Neuronal stem cell (in vitro differentiated cells): ENCODE results near the gene ATR. TPM values are rescaled to one million over a fixed set of nuclear protein-coding genes. Genes with fewer than 3 reads are reported as not detected.

ENCODE experiments used
- DNase-seq: peaks from one replicate; pipeline ENCODE4 v3.0.0-alpha.2; 2013; ENCODE audit warnings: low spot score
- H2AFZ ChIP-seq: one replicate; pipeline ENCODE4 v1.6.1; 2013; ENCODE audit warnings: mild to moderate bottlenecking, low read length, inconsistent platforms
- H2AK5ac ChIP-seq: 2 replicates; pipeline ENCODE4 v1.6.1; 2013; ENCODE audit warnings: low read depth, mild to moderate bottlenecking, inconsistent platforms, low read length, moderate library complexity, mixed read lengths
- H2BK120ac ChIP-seq: 2 replicates; pipeline ENCODE4 v1.6.1; 2013; ENCODE audit warnings: low read depth, mild to moderate bottlenecking, inconsistent platforms, low read length, moderate library complexity, mixed read lengths
- H2BK12ac ChIP-seq: one replicate; pipeline ENCODE4 v1.6.1; 2013; ENCODE audit warnings: low read length, inconsistent platforms
- H2BK15ac ChIP-seq: 2 replicates; pipeline ENCODE4 v1.6.1; 2013; ENCODE audit warnings: mild to moderate bottlenecking, low read length, inconsistent platforms, mixed read lengths
- H2BK5ac ChIP-seq: one replicate; pipeline ENCODE4 v1.6.1; 2013; ENCODE audit warnings: inconsistent platforms, mild to moderate bottlenecking, low read length, moderate library complexity
- H3K14ac ChIP-seq: one replicate; pipeline ENCODE4 v1.6.1; 2013; ENCODE audit warnings: low read length, inconsistent platforms
- H3K18ac ChIP-seq: 2 replicates; pipeline ENCODE4 v1.6.1; 2013; ENCODE audit warnings: low read length, inconsistent platforms
- H3K23ac ChIP-seq: 2 replicates; pipeline ENCODE4 v1.6.1; 2013; ENCODE audit warnings: low read depth, mild to moderate bottlenecking, mixed read lengths, low read length, inconsistent platforms; ENCODE audit not compliant: poor library complexity
- H3K27ac ChIP-seq: replicated peaks from 3 replicates; pipeline ENCODE4 v1.5.1; 2013; ENCODE audit warnings: low read length, inconsistent platforms
- H3K27me3 ChIP-seq, 3 experiments: 2 replicates each; pipeline ENCODE4 v1.6.1; 2013; ENCODE audit warnings: low read length in 3 of 3, mild to moderate bottlenecking in 2 of 3, inconsistent platforms in 1 of 3, low read depth in 1 of 3, mixed read lengths in 1 of 3, moderate library complexity in 1 of 3; ENCODE audit not compliant: control insufficient read depth in 3 of 3, insufficient read depth in 3 of 3
- H3K36me3 ChIP-seq, 2 donors: replicated peaks in 1 of 2; 2 replicates each; pipeline ENCODE4 v1.6.1; 2013; ENCODE audit warnings: low read length in 2 of 2; ENCODE audit not compliant: control insufficient read depth in 2 of 2, insufficient read depth in 2 of 2
- H3K4ac ChIP-seq: 2 replicates; pipeline ENCODE4 v1.6.1; 2013; ENCODE audit warnings: inconsistent platforms, mild to moderate bottlenecking, low read length, moderate library complexity
- H3K4me1 ChIP-seq, 2 donors: 1 replicate in 1 of 2; 2 replicates in 1 of 2; pipeline ENCODE4 v1.6.1; 2013; ENCODE audit warnings: low read length in 2 of 2, low read depth in 1 of 2; ENCODE audit not compliant: control insufficient read depth in 2 of 2, insufficient read depth in 1 of 2
- H3K4me2 ChIP-seq: one replicate; pipeline ENCODE4 v1.6.1; 2013; ENCODE audit warnings: mild to moderate bottlenecking, low read length, inconsistent platforms; ENCODE audit not compliant: insufficient read depth, poor library complexity, severe bottlenecking
- H3K4me3 ChIP-seq, 2 donors: 2 replicates each; pipeline ENCODE4 v1.5.1; 2013; ENCODE audit warnings: low read length in 2 of 2, mild to moderate bottlenecking in 2 of 2, inconsistent platforms in 1 of 2, moderate library complexity in 1 of 2
- H3K79me1 ChIP-seq: one replicate; pipeline ENCODE4 v1.6.1; 2013; ENCODE audit warnings: low read depth, mild to moderate bottlenecking, inconsistent platforms, low read length, moderate library complexity
- H3K9ac ChIP-seq: one replicate; pipeline ENCODE4 v1.6.1; 2013; ENCODE audit warnings: mild to moderate bottlenecking, low read depth, low read length, inconsistent platforms; ENCODE audit not compliant: poor library complexity
- H3K9me3 ChIP-seq, 2 donors: replicated peaks in 1 of 2; 2 replicates each; pipeline versions ENCODE3 to v1.6.1; 2013; ENCODE audit warnings: low read length in 2 of 2, mild to moderate bottlenecking in 2 of 2, inconsistent platforms in 1 of 2, low read depth in 1 of 2, mixed read lengths in 1 of 2, moderate library complexity in 1 of 2; ENCODE audit not compliant: control insufficient read depth in 2 of 2, insufficient read depth in 1 of 2
- H4K8ac ChIP-seq: one replicate; pipeline ENCODE4 v1.6.1; 2013; ENCODE audit warnings: low read depth, mild to moderate bottlenecking, inconsistent platforms, low read length, moderate library complexity
- H4K91ac ChIP-seq: one replicate; pipeline ENCODE4 v1.6.1; 2013; ENCODE audit warnings: low read length, low read depth, mild to moderate bottlenecking, inconsistent platforms; ENCODE audit not compliant: poor library complexity
- WGBS, 2 donors: extraction: QIAGEN DNeasy Blood & Tissue Kit; methylation state at CpG; one replicate each; pipeline ENCODE4 v1.1.7; 2013; ENCODE audit warnings: missing lambda C conversion rate in 2 of 2, mixed read lengths in 1 of 2; ENCODE audit not compliant: insufficient read length in 2 of 2, insufficient replicate concordance in 1 of 2; ENCODE audit errors: extremely low coverage in 2 of 2; 5-methylcytosine and 5-hydroxymethylcytosine counted together
- polyA plus RNA-seq, 2 experiments: library from polyadenylated mRNA; stranded (reverse); fragments of 200-250 nt; gene quantifications; one replicate each; pipeline ENCODE4 v1.2.3, GENCODE V29; 2013

The ATR gene
- 10.3 TPM for polyA plus RNA-seq (2013, experiment 1 of 2)
- polyA plus RNA-seq (2013, experiment 2 of 2): 10.8 TPM

DNA sequence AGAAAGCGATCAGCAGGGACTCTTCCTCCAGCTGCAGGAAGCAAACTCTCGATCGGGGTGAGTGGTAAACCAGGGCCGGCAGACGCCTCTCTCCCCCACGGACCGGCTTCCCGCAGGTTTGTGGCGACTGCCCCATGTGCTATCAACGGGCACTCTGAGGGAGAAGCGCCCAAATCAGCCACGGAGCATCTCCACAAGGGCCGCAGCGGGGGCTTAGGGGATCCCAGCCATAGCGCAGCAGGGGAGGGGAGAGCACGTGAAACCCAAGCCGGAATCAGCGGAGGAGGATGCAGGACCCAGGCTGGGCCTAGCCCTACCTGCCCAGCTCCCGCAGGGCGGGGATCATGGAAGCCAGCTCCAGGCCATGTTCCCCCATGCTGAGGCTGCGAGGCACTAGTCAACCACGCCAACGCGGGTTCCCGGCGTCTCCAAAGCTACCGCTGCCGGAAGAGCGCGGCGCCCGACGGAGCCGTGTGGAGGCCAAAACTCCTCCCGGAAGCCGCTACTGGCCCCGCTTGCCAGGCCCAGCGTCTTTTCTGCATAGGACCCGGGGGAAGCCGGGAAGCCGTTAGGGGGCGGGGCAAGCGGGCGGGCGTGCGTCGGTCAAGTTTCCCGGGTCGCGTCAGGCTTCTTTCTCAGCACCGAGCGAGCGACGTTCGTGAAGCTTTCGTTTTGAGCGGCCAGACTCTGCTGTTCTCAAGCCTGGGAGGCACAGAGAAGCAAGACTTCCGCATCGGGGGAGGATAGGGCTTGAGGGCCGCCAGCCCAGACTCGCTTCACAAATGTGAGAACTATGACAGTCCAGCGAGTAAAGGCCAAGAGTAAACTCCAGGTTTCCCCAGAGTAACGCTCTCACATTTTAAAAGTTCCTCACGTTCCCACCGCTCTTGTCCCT, at the start of gene ATR:
TSS of gene ATR (minus strand) at position 405 of the 895 bp plus-strand sequence. CDS start at position 376, 29 bp downstream.
- no CpG with 5 or more reads among the region's 65 CpGs for WGBS, 2 donors
- H2BK15ac ChIP-seq: no peak within 1 kb of the TSS
- H3K9ac ChIP-seq: peak within 1 kb of the TSS; percentile 91
- no peaks in the 10 kb centered on the region for H3K27me3 ChIP-seq
- peak within 1 kb of the TSS; percentile 89 for H2AFZ ChIP-seq
- H3K79me1 ChIP-seq: no peaks in the 10 kb centered on the region
- H3K4me1 ChIP-seq: peaks cover 0 to 5% of the 10 kb centered on the region in 2 donors
- H2BK12ac ChIP-seq: no peak within 1 kb of the TSS
- H2BK5ac ChIP-seq: no peak within 1 kb of the TSS
- H3K9me3 ChIP-seq: no peaks in the 10 kb centered on the region
- no peak within 1 kb of the TSS for H2AK5ac ChIP-seq
- peak within 1 kb of the TSS; percentile 32 for H3K27ac ChIP-seq
- H3K18ac ChIP-seq: peak within 1 kb of the TSS; percentile 94
- H3K4me2 ChIP-seq: peak within 1 kb of the TSS; percentile 80
- peak within 1 kb of the TSS; percentile 81 to 95 for H3K4me3 ChIP-seq
- peak within 1 kb of the TSS; percentile 30 for H3K4ac ChIP-seq
- no peak within 1 kb of the TSS for H4K8ac ChIP-seq
- no peak within 1 kb of the TSS for H3K14ac ChIP-seq
- H2BK120ac ChIP-seq: no peak within 1 kb of the TSS
- H3K23ac ChIP-seq: peak within 1 kb of the TSS; percentile 94
- DNase-seq: peak; percentile 88
- H3K36me3 ChIP-seq: peaks cover 0 to 7% of the 10 kb centered on the region in 2 donors
- H4K91ac ChIP-seq: no peak within 1 kb of the TSS

DNA sequence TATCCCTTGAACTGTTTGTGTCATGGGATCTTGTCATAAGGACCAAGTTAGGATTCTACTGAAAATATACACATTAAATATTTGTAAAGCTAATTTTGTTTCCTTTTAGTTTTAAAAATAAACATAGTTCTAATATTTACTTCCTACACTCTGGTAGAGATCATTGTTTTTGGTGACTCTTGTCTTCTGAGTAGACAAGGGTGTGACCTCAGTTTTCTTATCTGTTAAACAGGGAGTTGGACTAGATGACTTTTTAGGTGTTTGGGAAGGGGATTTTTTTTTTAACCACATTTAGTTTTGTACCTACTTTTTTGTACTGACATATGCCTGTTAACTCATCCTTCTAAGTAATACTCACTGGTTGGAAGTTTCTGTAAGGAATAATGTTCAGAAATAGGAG, 48.4 kb upstream of the ATR start:
- Histone ChIP-seq H3K18ac (no peak overlapping the region), H2BK15ac (no peak overlapping the region), H3K14ac (no peak overlapping the region), H4K91ac (no peak overlapping the region), H3K9me3 (no peaks in the 10 kb centered on the region), H3K9ac (no peak overlapping the region), H3K79me1 (no peaks in the 10 kb centered on the region), H3K27ac (no peak overlapping the region), H3K36me3 (no peaks in the 10 kb centered on the region), H2AK5ac (no peak overlapping the region), H2BK5ac (no peak overlapping the region), H3K4me2 (no peak overlapping the region), H3K27me3 (no peaks in the 10 kb centered on the region), H2BK12ac (no peak overlapping the region), H2AFZ (no peak overlapping the region), H3K4me1 (no peaks in the 10 kb centered on the region), H3K4me3 (no peak overlapping the region), H2BK120ac (no peak overlapping the region), H3K23ac (no peak overlapping the region), H3K4ac (no peak overlapping the region), H4K8ac (no peak overlapping the region)
- DNase-seq: no peak

DNA sequence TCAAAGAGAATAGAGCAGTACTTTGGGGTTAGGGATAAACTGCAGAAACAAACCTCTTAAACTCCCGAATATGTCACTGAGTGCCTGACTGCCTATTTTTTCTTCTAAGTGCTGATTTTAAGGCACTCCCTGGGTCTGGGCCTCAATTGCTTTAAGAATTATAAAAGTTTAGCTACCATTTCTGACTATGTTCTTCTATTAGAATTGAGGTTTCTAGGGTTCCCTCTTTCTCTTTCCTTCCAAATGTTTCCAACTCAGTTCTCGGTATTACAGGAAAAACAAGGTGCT, 46.6 kb upstream of the ATR start:
- no peak overlapping the region for H2BK12ac ChIP-seq
- DNase-seq: no peak
- H3K14ac ChIP-seq: no peak overlapping the region
- no peak overlapping the region for H2BK5ac ChIP-seq
- H2BK15ac ChIP-seq: no peak overlapping the region
- no peak overlapping the region for H2AFZ ChIP-seq
- no peaks in the 10 kb centered on the region for H3K4me1 ChIP-seq
- H3K36me3 ChIP-seq: no peaks in the 10 kb centered on the region
- H2BK120ac ChIP-seq: no peak overlapping the region
- no peak overlapping the region for H4K8ac ChIP-seq
- H4K91ac ChIP-seq: no peak overlapping the region
- no peak overlapping the region for H2AK5ac ChIP-seq
- H3K4me2 ChIP-seq: no peak overlapping the region
- no peak overlapping the region for H3K4ac ChIP-seq
- H3K23ac ChIP-seq: no peak overlapping the region
- H3K18ac ChIP-seq: no peak overlapping the region
- no peaks in the 10 kb centered on the region for H3K27me3 ChIP-seq
- H3K9ac ChIP-seq: no peak overlapping the region
- no peak overlapping the region for H3K27ac ChIP-seq
- no peak overlapping the region for H3K4me3 ChIP-seq
- no peaks in the 10 kb centered on the region for H3K9me3 ChIP-seq
- no peaks in the 10 kb centered on the region for H3K79me1 ChIP-seq
- no CpG with 5 or more reads among the region's 2 CpGs for WGBS, 2 donors

DNA sequence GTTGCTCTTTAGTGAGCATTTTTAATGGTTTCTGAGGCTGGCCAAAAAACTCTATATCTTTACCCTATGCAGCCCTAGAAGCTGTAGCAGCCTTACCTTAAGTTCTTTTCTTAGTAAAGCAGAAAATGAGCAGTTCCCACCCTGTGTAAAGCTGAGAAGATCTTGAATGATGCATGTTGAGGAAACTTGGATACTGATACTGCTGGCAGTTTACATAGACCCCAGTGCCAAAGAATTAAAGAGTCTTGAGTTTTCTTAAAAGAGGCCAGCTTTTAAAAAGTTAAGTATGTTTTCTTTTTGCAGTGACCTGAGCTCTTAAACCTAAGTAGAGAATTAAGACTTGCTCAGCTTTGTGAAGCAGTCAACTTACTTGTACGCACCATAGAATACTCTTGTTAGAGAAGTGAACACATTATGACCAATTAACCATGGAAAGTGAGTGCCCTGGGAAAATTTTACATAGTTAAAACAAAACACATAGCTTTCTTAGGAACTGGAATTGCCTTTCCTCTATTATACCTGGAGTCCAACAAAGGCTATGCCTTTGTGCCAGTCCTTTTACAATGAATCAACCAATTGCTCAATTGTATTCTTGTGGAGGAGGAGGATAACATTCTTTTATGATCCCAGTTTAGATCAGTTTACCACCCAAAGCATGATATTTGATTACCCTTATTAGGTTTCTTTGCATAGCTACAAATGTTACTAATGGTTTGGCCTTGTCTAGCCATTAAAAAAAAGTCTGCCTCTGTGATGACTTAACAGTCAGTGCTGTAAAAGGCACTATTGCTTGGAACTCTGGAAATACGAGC, 46.0 kb upstream of the ATR start:
- no peak for DNase-seq
- no peak overlapping the region for H3K23ac ChIP-seq
- no peak overlapping the region for H2BK15ac ChIP-seq
- no peak overlapping the region for H2BK120ac ChIP-seq
- H3K14ac ChIP-seq: no peak overlapping the region
- no peaks in the 10 kb centered on the region for H3K79me1 ChIP-seq
- H3K9me3 ChIP-seq: no peaks in the 10 kb centered on the region
- H2BK5ac ChIP-seq: no peak overlapping the region
- H3K36me3 ChIP-seq: no peaks in the 10 kb centered on the region
- H3K4ac ChIP-seq: no peak overlapping the region
- H3K4me1 ChIP-seq: no peaks in the 10 kb centered on the region
- no peak overlapping the region for H4K91ac ChIP-seq
- no peak overlapping the region for H4K8ac ChIP-seq
- H3K18ac ChIP-seq: no peak overlapping the region
- H2BK12ac ChIP-seq: no peak overlapping the region
- H2AK5ac ChIP-seq: no peak overlapping the region
- H3K27me3 ChIP-seq: no peaks in the 10 kb centered on the region
- H3K4me2 ChIP-seq: no peak overlapping the region
- H2AFZ ChIP-seq: no peak overlapping the region
- H3K27ac ChIP-seq: no peak overlapping the region
- H3K9ac ChIP-seq: no peak overlapping the region
- no CpG with 5 or more reads among the region's 2 CpGs for whole genome bisulfite sequencing, 2 donors
- no peak overlapping the region for H3K4me3 ChIP-seq
